HCT116 (cell line): ENCODE results near the gene TFB1M. TPM values are rescaled to one million over a fixed set of nuclear protein-coding genes. Genes with fewer than 3 reads are reported as not detected.
A peak's percentile ranks its signal among the peaks of the same experiment; 100 is the strongest.

ENCODE experiments used
- ATAC-seq: fragments of 200-7000 bp; cut with Tn5 transposase; 2 replicates; pipeline ENCODE4 v1.9.1; 2020; ENCODE audit warnings: mild to moderate bottlenecking, moderate library complexity
- BruUV-seq: library from RNA; stranded (reverse); fragments of 400-500 nt; replicated peaks from 2 replicates; lab custom pipeline; 2021; lab: Mats Ljungman, UMichigan
- CTCF ChIA-PET: fragments of 300-600 bp; sonication (Branson Sonifier 250); formaldehyde crosslinking; loops from one replicate; lab custom pipeline; 2021; ENCODE audit warnings: antibody characterized with exemption; lab: Charles Lee
- POLR2A ChIA-PET: fragments of 300-600, 350-600 bp; sonication (Branson Sonifier 250); formaldehyde crosslinking; loops from one replicate; lab custom pipeline; 2021; ENCODE audit warnings: antibody characterized with exemption; lab: Charles Lee
- RAD21 ChIA-PET, 2 experiments: fragments of 300-600 bp; sonication (Branson Sonifier 250); formaldehyde crosslinking; loops; one replicate each; lab custom pipeline; 2023; ENCODE audit warnings: low total read pairs in 2 of 2; ENCODE audit not compliant: uncharacterized antibody in 2 of 2, unreplicated experiment in 2 of 2, low non-redundant PET in 1 of 2; lab: Charles Lee
- DNase-seq: peaks from one replicate; pipeline ENCODE4 v3.0.0-alpha.2; 2010; ENCODE audit warnings: low read depth, low spot score
- H2AFZ ChIP-seq: fragments of 200-600 bp; shearing (Covaris generic), sonication (generic); 2 replicates; pipeline ENCODE4 v1.6.1; 2017; ENCODE audit warnings: low read depth, mixed run types, mixed read lengths, antibody characterized with exemption, low read length; ENCODE audit not compliant: poor library complexity, severe bottlenecking
- H3K27ac ChIP-seq: 2 replicates; pipeline ENCODE4 v1.5.1; 2012; ENCODE audit warnings: low read depth, low read length
- H3K27me3 ChIP-seq: fragments of 200-600 bp; sonication (generic); 2 replicates; pipeline ENCODE4 v1.6.1; 2016; ENCODE audit warnings: mixed run types, low read length, mixed read lengths; ENCODE audit not compliant: insufficient read depth
- H3K36me3 ChIP-seq, 2 experiments: fragments of 200-500 bp in 1 of 2; fragments of 200-600 bp in 1 of 2; sonication (Bioruptor generic) in 1 of 2; sonication (generic) in 1 of 2; 2 replicates each; pipeline versions ENCODE4 v1.5.1 to v1.6.1; 2014 to 2016; ENCODE audit warnings: low read length in 2 of 2, inconsistent platforms in 1 of 2, mixed read lengths in 1 of 2, mixed run types in 1 of 2; ENCODE audit not compliant: insufficient read depth in 2 of 2, control insufficient read depth in 1 of 2
- H3K4me1 ChIP-seq, 2 experiments: fragments of 200-600 bp in 1 of 2; sonication (generic) in 1 of 2; 2 replicates each; pipeline versions ENCODE4 v1.5.1 to v1.6.1; 2012 to 2017; ENCODE audit warnings: low read length in 2 of 2, inconsistent platforms in 1 of 2, mild to moderate bottlenecking in 1 of 2, mixed read lengths in 1 of 2, mixed run types in 1 of 2, moderate library complexity in 1 of 2; ENCODE audit not compliant: insufficient read depth in 2 of 2, control insufficient read depth in 1 of 2
- H3K4me2 ChIP-seq: fragments of 200-600 bp; sonication (generic); 2 replicates; pipeline ENCODE4 v1.6.1; 2017; ENCODE audit warnings: mixed run types, low read length, mixed read lengths
- H3K4me3 ChIP-seq, 2 experiments: fragments of 200-600 bp in 1 of 2; sonication (generic) in 1 of 2; replicated peaks in 1 of 2; 2 replicates each; pipeline ENCODE4 v1.5.1; 2011 to 2016; ENCODE audit warnings: low read length in 2 of 2, control low read depth in 1 of 2, low read depth in 1 of 2, mild to moderate bottlenecking in 1 of 2, mixed read lengths in 1 of 2, mixed run types in 1 of 2
- H3K79me2 ChIP-seq: fragments of 200-600 bp; sonication (generic); 2 replicates; pipeline ENCODE4 v1.6.1; 2017; ENCODE audit warnings: mild to moderate bottlenecking, mixed run types, low read length, moderate library complexity, mixed read lengths; ENCODE audit not compliant: insufficient read depth
- H3K9ac ChIP-seq: fragments of 200-600 bp; sonication (generic); 2 replicates; pipeline ENCODE4 v1.6.1; 2016; ENCODE audit warnings: low read length, mixed read lengths
- H3K9me2 ChIP-seq: fragments of 200-600 bp; sonication (generic), shearing (Covaris generic); 2 replicates; pipeline ENCODE4 v1.6.1; 2017; ENCODE audit warnings: mixed run types, mild to moderate bottlenecking, moderate library complexity; ENCODE audit not compliant: insufficient read depth
- H3K9me3 ChIP-seq, 2 experiments: fragments of 200-500 bp in 1 of 2; fragments of 200-600 bp in 1 of 2; sonication (Bioruptor generic) in 1 of 2; sonication (generic) in 1 of 2; 2 replicates each; pipeline ENCODE4 v1.6.1; 2014 to 2017; ENCODE audit warnings: low read length in 2 of 2, mixed read lengths in 2 of 2, inconsistent platforms in 1 of 2, low read depth in 1 of 2, mild to moderate bottlenecking in 1 of 2, mixed run types in 1 of 2, moderate library complexity in 1 of 2; ENCODE audit not compliant: control insufficient read depth in 1 of 2, insufficient read depth in 1 of 2
- H4K20me1 ChIP-seq: fragments of 200-600 bp; sonication (generic), shearing (Covaris generic); 2 replicates; pipeline ENCODE4 v1.6.1; 2017; ENCODE audit warnings: mixed run types, mild to moderate bottlenecking, moderate library complexity; ENCODE audit not compliant: insufficient read depth
- ATF3 ChIP-seq: IDR thresholded peaks from 2 replicates; pipeline ENCODE4 v1.6.1; 2012
- CBX3 ChIP-seq: IDR thresholded peaks from 2 replicates; pipeline ENCODE4 v1.6.1; 2012; ENCODE audit warnings: low read depth
- CEBPB ChIP-seq: IDR thresholded peaks from 2 replicates; pipeline ENCODE4 v1.6.1; 2012; ENCODE audit warnings: low read depth
- EGR1 ChIP-seq: IDR thresholded peaks from 2 replicates; pipeline ENCODE4 v1.6.1; 2012; ENCODE audit warnings: low read depth
- ELF1 ChIP-seq: IDR thresholded peaks from 2 replicates; pipeline ENCODE4 v1.6.1; 2012; ENCODE audit warnings: low read depth, borderline replicate concordance
- EZH2 ChIP-seq: fragments of 200-600 bp; sonication (generic); IDR thresholded peaks from 2 replicates; pipeline ENCODE4 v1.6.1; 2017; ENCODE audit warnings: antibody characterized with exemption, mixed run types
- EZH2phosphoT487 ChIP-seq: fragments of 200-600 bp; IDR thresholded peaks from 2 replicates; pipeline ENCODE4 v1.6.1; 2018; ENCODE audit warnings: antibody characterized with exemption, borderline replicate concordance
- FOSL1 ChIP-seq: IDR thresholded peaks from 2 replicates; pipeline ENCODE4 v1.6.1; 2012; ENCODE audit warnings: low read depth
- JUND ChIP-seq: IDR thresholded peaks from 2 replicates; pipeline ENCODE4 v1.6.1; 2012
- MAX ChIP-seq: IDR thresholded peaks from 2 replicates; pipeline ENCODE4 v1.6.1; 2012
- POLR2AphosphoS5 ChIP-seq: IDR thresholded peaks from 2 replicates; pipeline ENCODE4 v1.6.1; 2011; ENCODE audit warnings: mild to moderate bottlenecking, low read depth, low read length, moderate library complexity
- RAD21 ChIP-seq: IDR thresholded peaks from 2 replicates; pipeline ENCODE4 v1.6.1; 2012; ENCODE audit warnings: low read depth, mild to moderate bottlenecking
- REST ChIP-seq: IDR thresholded peaks from 2 replicates; pipeline ENCODE4 v1.6.1; 2012; ENCODE audit warnings: low read depth
- SIN3A ChIP-seq: IDR thresholded peaks from 2 replicates; pipeline ENCODE4 v1.6.1; 2012; ENCODE audit warnings: low read depth
- SRF ChIP-seq: IDR thresholded peaks from 2 replicates; pipeline ENCODE4 v1.6.1; 2012; ENCODE audit warnings: low read depth
- TCF7L2 ChIP-seq: IDR thresholded peaks from 2 replicates; pipeline ENCODE4 v1.7.0; 2011; ENCODE audit warnings: borderline replicate concordance, inconsistent platforms; ENCODE audit not compliant: insufficient read depth, insufficient read length; ENCODE audit errors: extremely low read depth
- YY1 ChIP-seq: IDR thresholded peaks from 2 replicates; pipeline ENCODE4 v1.6.1; 2011; ENCODE audit warnings: low read length, low read depth, moderate library complexity, mild to moderate bottlenecking; ENCODE audit not compliant: insufficient replicate concordance; ENCODE audit errors: extremely low read depth
- ZFX ChIP-seq: fragments of 450-650 bp; IDR thresholded peaks from 2 replicates; pipeline ENCODE4 v1.6.1; 2017
- intact Hi-C: fragments of 100-400 bp; cut with micrococcal nuclease; formaldehyde crosslinking; loops from 2 replicates; pipeline ENCODE4 v1.10.0; 2022
- total RNA-seq: library from RNA; stranded (reverse); gene quantifications from one replicate; pipeline ENCODE4 v1.2.1, GENCODE V29; 2021; ENCODE audit not compliant: unreplicated experiment

TFB1M gene
- total RNA-seq, 1 experiment from 2014 or later, result 43.8 TPM

GRCh38 chr6:155247618-155248007 lies 66.7 kb downstream of the TFB1M start:
- no peaks in the 10 kb centered on the region for H3K9me3 ChIP-seq
- no peaks in the 10 kb centered on the region for H3K79me2 ChIP-seq
- peak overlapping the region; percentile 22 for H3K4me2 ChIP-seq
- no peak overlapping the region for H2AFZ ChIP-seq
- no peak for TF ChIP-seq YY1
- no peak for TF ChIP-seq TCF7L2
- TF ChIP-seq EGR1, result no peak
- no peak for TF ChIP-seq EZH2phosphoT487
- TF ChIP-seq CEBPB, result no peak
- TF ChIP-seq CBX3, result no peak
- TF ChIP-seq FOSL1, result no peak
- TF ChIP-seq ELF1, result no peak
- TF ChIP-seq RAD21, result no peak
- TF ChIP-seq POLR2AphosphoS5, result no peak
- TF ChIP-seq, all 23 proteins: peak for 0
- Histone ChIP-seq H3K27ac (no peak overlapping the region), H4K20me1 (no peaks in the 10 kb centered on the region), H3K4me3 (no peak overlapping the region), H3K9me2 (no peaks in the 10 kb centered on the region), H3K36me3 (no peaks in the 10 kb centered on the region; a peak in 1 of 4 replicates), H3K4me1 (peaks cover 0 to 11% of the 10 kb centered on the region in 2 experiments; a peak in 1 of 4 replicates), H3K27me3 (no peaks in the 10 kb centered on the region), H3K9ac (no peak overlapping the region)
- DNase-seq, result no peak
- intact Hi-C loops, result loop anchor here (1.0 to 10.0 kb wide), 4 partner anchors 70 to 570 kb away; no protein-coding TSS in a partner anchor
- ATAC-seq, result peak; percentile 60; the same call in 1 of the 2 replicates
- POLR2A ChIA-PET, result interaction anchor here (1.2 kb wide), 1 partner anchor 70 kb away, joined by 3 read pairs; no protein-coding TSS in a partner anchor
- BruUV-seq, result no TSS peak
- CTCF ChIA-PET, result interaction anchor here (1.1 to 2.2 kb wide), 5 partner anchors 70 to 572 kb away, joined by 9 to 46 read pairs (median 12); no protein-coding TSS in a partner anchor
- RAD21 ChIA-PET, result interaction anchor here in 1 of 2 experiments (1.2 kb wide), 1 partner anchor 69 kb away, joined by 3 read pairs; no protein-coding TSS in a partner anchor

GRCh38 chr6:155246825-155247224 lies 67.5 kb downstream of the TFB1M start:
- Histone ChIP-seq H3K4me2 (no peak overlapping the region), H4K20me1 (no peaks in the 10 kb centered on the region), H3K27ac (no peak overlapping the region), H3K9me3 (no peaks in the 10 kb centered on the region), H3K4me1 (peaks cover 0 to 11% of the 10 kb centered on the region in 2 experiments; a peak in 1 of 4 replicates), H3K9me2 (no peaks in the 10 kb centered on the region), H3K36me3 (no peaks in the 10 kb centered on the region), H2AFZ (no peak overlapping the region), H3K9ac (no peak overlapping the region), H3K79me2 (no peaks in the 10 kb centered on the region), H3K27me3 (no peaks in the 10 kb centered on the region), H3K4me3 (no peak overlapping the region)
- ATAC-seq, result no peak
- intact Hi-C loops, result loop anchor here (5.0 to 10.0 kb wide), 2 partner anchors 382 to 570 kb away; no protein-coding TSS in a partner anchor
- BruUV-seq, result no TSS peak
- ChIA-PET CTCF (interaction anchor here (2.2 kb wide), 1 partner anchor 69 kb away, joined by 46 read pairs; no protein-coding TSS in a partner anchor), RAD21 (no interaction called here), POLR2A (no interaction called here)
- DNase-seq, result no peak
- TF ChIP-seq ELF1 (no peak), CEBPB (no peak), POLR2AphosphoS5 (no peak), MAX (no peak), RAD21 (no peak), JUND (no peak), EZH2 (no peak), REST (no peak), EZH2phosphoT487 (no peak), ATF3 (no peak), SIN3A (no peak), YY1 (no peak), SRF (no peak), ZFX (no peak), TCF7L2 (no peak), CBX3 (no peak)
